Hepatocyte (in vitro differentiated cells): ENCODE measurements around the gene MED13L.

Source experiments
- CTCF ChIP-seq: fragments of 200-600 bp; sonication (generic); IDR thresholded peaks from 2 replicates; pipeline ENCODE4 v1.5.1; 2016; ENCODE audit warnings: antibody characterized with exemption, mild to moderate bottlenecking; ENCODE audit not compliant: poor library complexity
- EZH2 ChIP-seq: fragments of 200-600 bp; sonication (generic); IDR thresholded peaks from 2 replicates; pipeline ENCODE4 v1.6.1; 2016; ENCODE audit warnings: antibody characterized with exemption, mild to moderate bottlenecking, borderline replicate concordance
- EZH2phosphoT487 ChIP-seq: fragments of 200-600 bp; sonication (generic); IDR thresholded peaks from one replicate; pipeline ENCODE4 v1.6.1; 2018; ENCODE audit warnings: antibody characterized with exemption, mild to moderate bottlenecking, low read depth, moderate library complexity; ENCODE audit not compliant: unreplicated experiment, severe bottlenecking

GRCh38 chr12:116244001-116244400 lies 33.5 kb downstream of the MED13L start:
- TF ChIP-seq EZH2phosphoT487 (no peak), EZH2 (no peak), CTCF (no peak)
